ENCODE results near the gene STARD3.
"Not testable (repeated sequence)": the region's sequence is repeated elsewhere in the genome, so short reads cannot be mapped to it uniquely, and the experiment has no call there.

STARD3 gene

GRCh38 chr17:39695089-39695474, 58.1 kb downstream of the STARD3 start:
- no peak for DNase-seq (ENCODE audit: low read depth in 2 of 2)

DNA sequence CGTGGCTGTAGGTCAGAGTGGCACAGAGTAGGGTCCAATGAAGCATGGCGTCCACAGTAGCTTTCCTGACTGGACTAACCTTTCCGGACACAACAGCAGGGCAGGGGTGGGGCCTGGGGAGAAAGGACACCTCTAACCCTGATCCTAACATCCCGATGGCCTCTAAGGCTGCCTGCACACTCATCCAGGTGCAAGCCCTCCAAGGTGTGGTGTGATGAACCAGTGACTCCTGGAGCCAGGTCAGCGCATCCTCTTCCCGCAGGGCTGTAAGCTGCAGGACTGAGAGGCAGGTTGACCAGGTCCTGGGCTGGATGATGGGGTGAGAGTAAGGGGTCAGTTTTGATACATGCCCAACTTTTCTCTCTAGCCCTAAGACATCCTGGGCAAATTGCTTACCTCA, 59.8 kb downstream of the STARD3 start:
- no peak for DNase-seq (ENCODE audit: low read depth in 2 of 2)

DNA sequence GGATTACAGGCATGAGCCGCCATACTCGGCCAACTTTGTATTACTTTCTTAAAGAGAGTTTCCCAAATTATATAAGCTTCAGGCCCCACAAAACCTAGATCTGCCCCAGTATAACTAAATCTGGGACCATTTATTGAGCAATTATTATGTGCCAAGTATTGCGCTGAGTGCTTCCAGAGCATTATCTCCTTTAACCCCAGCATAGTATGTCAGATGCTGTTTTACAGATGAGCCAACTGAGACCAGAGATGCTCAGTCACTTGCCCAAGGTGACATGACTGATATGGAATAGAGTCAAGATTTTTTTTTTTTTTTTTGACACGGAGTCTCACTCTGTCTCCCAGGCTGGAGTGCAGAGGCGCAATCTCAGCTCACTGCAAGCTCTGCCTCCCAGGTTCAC, 61.0 kb downstream of the STARD3 start:
- DNase-seq (ENCODE audit: low read depth in 2 of 2), result no peak

DNA sequence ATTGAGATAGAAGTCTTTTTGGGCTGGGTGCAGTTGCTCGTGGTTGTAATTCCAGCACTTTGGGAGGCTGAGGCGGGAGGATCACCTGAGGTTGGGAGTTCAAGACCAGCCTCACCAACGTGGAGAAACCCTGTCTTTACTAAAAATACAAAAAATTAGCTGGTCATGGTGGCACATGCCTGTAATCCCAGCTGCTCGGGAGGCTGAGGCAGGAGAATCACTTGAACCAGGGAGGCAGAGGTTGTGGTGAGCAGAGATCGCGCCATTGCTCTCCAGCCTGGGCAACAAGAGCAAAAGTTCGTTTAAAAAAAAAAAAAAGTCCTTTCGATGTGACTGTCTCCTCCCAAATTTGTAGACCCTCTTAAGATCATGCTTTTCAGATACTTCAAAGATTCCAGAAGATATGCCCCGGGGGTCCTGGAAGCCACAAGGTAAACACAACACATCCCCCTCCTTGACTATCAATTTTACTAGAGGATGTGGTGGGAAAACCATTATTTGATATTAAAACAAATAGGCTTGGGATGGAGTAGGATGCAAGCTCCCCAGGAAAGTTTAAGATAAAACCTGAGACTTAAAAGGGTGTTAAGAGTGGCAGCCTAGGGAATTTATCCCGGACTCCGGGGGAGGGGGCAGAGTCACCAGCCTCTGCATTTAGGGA, 62.3 kb downstream of the STARD3 start:
- not testable (repeated sequence) for DNase-seq (ENCODE audit: low read depth in 2 of 2)

DNA sequence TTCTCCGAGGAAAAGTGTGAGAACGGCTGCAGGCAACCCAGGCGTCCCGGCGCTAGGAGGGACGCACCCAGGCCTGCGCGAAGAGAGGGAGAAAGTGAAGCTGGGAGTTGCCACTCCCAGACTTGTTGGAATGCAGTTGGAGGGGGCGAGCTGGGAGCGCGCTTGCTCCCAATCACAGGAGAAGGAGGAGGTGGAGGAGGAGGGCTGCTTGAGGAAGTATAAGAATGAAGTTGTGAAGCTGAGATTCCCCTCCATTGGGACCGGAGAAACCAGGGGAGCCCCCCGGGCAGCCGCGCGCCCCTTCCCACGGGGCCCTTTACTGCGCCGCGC, 62.8 kb downstream of the STARD3 start, which contains the start of gene ERBB2:
ERBB2 (plus strand) TSS at position 247 of the 330 bp plus-strand sequence. CDS start 175 bp downstream, outside the sequence.
- no peak for DNase-seq (ENCODE audit: low read depth in 2 of 2)

- no peak for DNase-seq (ENCODE audit: low read depth in 2 of 2)
These were observed 63.4 kb downstream of the STARD3 start for GRCh38 chr17:39700148-39700987.

DNA sequence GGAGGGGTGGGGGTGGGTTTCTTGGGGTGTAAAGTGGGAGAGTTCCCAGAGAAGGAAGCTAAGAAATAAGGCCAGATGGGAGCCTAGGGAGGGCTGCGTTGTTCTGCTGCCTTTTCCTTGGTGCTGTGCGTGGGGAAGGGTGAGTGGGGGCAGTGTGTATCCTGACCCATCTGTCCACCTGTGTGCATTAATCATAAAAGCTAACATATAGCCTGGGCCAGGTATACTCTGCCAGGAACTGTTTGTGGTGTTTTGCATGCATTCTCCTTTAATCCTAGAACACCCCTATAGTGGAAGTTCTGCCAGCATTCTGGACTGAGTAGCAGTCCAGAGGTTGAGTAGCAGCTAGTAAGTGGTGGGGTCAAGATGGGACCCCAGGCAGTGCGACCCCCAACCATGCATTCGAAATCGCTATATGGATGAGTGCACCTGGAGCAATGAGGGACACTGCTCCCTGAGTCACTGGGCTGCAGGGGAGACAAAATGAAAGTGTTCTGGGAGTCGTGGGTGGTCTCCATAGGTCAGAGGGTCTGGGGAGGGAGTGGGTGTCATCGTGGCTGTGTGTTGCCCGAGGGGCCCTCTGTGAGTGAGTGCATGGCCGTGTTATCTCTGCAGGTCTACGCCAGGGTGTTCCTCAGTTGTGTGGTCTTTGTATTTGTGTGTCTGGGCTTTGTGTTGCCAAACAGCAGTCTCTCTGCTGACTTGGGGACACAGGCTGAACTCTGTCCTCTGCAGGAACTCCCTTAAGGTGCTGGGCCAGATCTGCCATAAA, 64.3 kb downstream of the STARD3 start:
- DNase-seq (ENCODE audit: low read depth in 2 of 2), result no peak

GRCh38 chr17:39701784-39702422, 65.0 kb downstream of the STARD3 start:
- no peak for DNase-seq (ENCODE audit: low read depth in 2 of 2)

DNA sequence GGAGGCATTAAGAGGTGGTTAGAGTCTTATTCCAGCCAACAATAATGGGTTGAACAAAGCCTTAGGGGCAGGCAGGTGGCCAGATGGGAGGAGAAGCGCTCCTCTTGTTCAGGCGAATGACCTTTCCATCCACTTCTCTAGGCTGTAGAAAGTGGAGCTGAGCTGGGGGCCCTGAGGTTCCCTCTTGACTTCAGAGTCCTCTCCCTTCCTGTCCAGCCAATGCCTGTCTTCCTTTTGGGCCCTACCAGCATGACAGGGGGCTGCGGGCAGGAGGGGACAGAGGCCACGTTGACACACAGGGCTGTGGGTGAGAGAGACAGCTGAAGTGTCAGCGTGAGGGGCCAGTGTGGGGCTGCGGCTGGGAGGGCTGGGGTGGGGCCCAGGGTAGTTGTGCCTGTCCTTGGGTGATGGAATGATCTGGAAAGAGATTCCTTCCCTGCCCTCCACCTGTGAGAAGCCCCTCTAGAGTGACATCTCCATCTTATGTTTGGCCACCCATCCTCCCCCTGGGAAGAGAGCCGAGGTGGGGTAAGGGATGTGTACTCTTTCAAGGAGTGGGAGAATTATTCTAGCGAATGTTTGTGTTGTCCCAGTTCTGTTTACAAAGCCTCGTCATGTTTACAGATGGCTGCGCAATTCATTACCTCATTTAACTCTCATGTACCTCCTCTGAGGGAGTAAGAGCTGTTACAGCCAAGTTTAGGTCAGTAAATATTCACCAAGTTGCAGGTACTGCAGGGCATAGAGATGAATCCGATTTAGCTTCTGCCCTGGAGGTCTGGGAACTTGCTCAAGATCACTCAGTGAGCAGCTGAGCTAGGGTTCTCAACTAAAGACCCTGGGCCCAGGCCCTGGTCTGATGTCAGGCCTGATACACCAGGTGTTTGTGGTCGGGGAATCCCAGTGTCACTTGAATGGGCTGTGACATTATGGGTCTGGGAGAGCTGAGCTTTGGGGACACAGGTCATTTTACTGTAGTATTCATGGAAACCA, 66.3 kb downstream of the STARD3 start:
- DNase-seq (ENCODE audit: low read depth in 2 of 2), result no peak

DNA sequence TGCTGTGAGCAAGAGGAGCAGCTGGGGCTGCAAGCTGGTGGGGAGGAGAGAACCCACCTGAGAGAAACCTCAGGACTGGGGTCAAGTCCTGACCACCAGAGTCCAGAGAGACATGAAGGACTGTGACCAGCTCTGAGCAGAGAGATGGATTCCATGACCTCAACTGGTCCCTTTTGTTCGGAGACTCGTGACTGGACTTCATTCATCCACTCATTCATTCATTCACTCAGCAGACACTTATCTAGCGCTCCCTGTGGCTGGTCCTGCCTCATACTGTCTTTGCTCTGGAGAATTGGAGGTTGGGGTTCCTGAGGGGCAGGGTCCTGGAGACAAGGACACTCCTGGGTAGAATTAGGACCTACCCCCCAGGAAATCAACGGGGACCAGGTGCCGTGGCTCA, 67.0 kb downstream of the STARD3 start:
- no peak for DNase-seq (ENCODE audit: low read depth in 2 of 2)

DNA sequence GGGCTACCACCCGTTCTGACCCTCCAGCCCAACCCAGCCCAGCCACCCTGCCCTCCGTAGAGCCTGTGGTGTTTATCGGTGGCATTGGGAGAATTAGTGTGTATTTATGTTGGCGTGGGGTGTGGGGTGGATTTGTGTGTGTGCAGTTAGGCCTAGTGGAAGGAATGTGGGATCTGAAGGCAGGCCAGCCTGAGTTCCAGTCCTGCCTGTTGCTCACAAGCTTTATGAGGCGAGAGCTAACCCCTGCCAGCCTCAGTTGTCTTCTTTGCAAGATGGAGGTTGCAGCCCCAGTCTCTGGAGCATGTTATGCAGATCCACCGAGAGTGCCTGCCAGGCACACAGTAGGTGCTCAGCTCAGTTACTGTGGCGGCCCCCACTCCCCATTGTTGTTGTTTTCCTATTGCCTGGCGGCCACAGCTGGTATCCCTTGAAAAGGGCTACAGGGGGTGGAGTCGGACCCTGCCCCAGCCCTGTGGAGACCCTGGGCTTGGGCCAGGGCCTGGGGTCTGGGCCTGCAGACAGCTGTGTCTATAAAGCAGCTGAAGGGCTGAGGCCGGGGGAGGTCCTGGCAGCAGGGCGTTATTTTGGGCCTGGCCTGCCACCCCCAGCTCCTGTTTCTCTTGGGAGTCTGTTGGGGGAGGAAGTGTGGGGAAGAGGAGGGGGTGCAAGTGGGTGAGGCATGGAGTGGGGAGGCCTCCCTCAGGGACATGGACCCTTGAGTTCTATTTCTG, 68.0 kb downstream of the STARD3 start:
- no peak for DNase-seq (ENCODE audit: low read depth in 2 of 2)

DNA sequence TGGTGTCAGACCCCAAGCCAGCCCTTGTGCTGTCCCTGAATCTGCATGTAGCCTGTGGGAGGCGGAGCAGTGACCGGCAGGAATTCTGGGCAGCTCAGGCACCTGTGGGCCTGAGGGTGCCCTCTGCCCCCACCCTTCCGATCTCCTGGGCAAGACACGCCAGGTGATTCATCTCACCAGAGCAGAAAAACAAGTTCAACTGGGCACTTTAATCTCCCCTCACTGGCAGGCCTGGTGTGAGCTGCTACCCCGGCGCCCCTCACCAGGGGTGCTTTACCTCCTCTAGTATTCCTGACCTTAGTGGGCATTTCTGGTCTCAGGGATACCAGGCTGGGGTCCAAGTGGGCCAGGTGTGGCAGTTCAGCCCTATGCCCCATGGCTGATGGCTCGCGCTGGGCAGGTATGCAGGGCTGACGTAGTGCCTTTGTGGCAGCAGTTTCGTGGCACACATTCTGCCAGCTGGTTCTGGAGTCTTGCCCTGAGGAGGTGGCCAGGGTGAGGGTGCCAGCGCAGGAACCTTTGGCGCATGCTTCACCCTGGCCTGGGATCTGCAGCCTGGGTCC, 68.9 kb downstream of the STARD3 start:
- no peak for DNase-seq (ENCODE audit: low read depth in 2 of 2)

GRCh38 chr17:39706383-39706782, 69.4 kb downstream of the STARD3 start:
- no peak for DNase-seq (ENCODE audit: low read depth in 2 of 2)

DNA sequence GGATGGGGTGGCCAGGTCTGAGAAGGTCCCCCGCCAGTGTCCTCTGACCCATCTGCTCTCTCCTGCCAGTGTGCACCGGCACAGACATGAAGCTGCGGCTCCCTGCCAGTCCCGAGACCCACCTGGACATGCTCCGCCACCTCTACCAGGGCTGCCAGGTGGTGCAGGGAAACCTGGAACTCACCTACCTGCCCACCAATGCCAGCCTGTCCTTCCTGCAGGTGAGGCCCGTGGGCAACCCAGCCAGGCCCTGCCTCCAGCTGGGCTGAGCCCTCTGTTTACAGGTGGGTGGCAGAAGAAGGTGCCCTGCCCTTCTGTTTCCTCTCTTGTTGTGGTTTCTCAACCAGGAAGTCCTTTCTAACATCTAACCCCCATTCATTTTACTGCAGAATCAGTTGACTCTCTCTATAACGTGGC, 70.0 kb downstream of the STARD3 start:
- DNase-seq (ENCODE audit: low read depth in 2 of 2), result no peak

DNA sequence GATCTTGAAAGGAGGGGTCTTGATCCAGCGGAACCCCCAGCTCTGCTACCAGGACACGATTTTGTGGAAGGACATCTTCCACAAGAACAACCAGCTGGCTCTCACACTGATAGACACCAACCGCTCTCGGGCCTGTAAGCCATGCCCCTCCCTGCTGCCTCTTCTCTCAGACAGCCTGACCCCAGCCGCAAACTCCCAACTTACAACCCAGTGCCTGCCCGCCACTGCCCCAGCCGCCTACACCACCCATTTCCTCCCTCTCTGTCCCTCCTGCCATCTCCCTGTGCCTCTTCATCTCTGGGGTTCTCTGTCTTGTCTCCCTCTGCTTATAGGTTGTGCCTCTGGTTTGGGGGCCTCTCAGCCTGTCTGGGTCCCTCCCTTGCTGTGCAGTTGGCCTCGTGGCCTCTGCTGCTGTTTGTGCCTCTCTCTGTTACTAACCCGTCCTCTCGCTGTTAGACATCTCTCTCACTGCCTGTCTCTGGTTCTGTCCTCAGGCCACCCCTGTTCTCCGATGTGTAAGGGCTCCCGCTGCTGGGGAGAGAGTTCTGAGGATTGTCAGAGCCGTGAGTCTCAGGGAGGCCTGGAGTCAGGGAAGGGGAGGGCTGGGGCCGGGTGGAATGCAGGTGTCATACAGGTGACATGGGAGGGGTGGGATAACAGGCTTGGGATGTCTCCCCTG, 72.5 kb downstream of the STARD3 start:
- DNase-seq (ENCODE audit: low read depth in 2 of 2), result no peak

- DNase-seq (ENCODE audit: low read depth in 2 of 2), result no peak
These were observed 73.3 kb downstream of the STARD3 start for GRCh38 chr17:39709998-39710964.

- not testable (repeated sequence) for DNase-seq (ENCODE audit: low read depth in 2 of 2)
These were observed 74.1 kb downstream of the STARD3 start for GRCh38 chr17:39711071-39711470.

DNA sequence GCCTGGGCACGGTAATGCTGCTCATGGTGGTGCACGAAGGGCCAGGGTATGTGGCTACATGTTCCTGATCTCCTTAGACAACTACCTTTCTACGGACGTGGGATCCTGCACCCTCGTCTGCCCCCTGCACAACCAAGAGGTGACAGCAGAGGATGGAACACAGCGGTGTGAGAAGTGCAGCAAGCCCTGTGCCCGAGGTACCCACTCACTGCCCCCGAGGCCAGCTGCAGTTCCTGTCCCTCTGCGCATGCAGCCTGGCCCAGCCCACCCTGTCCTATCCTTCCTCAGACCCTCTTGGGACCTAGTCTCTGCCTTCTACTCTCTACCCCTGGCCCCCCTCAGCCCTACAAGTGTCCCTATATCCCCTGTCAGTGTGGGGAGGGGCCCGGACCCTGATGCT, 74.9 kb downstream of the STARD3 start:
- DNase-seq (ENCODE audit: low read depth in 2 of 2), result no peak

All from activated CD4-positive, alpha-beta T cell treated with anti-CD3 and anti-CD28 coated beads for 24 hours (primary cell).